Measurements from ENCODE around the gene MUC2.

Gene MUC2

GRCh38 chr11:1041471-1041870, 33.2 kb upstream of the MUC2 start:
- H3K36me3 Mint-ChIP-seq, result no peaks in the 10 kb centered on the region
- H3K27me3 Mint-ChIP-seq, result peaks cover 14% of the 10 kb centered on the region
- H3K4me1 Mint-ChIP-seq, result no peaks in the 10 kb centered on the region
- H3K9me3 Mint-ChIP-seq, result peaks cover 3% of the 10 kb centered on the region
- ATAC-seq (ENCODE audit: low read depth) (no peak), DNase-seq (ENCODE audit: low spot score in 2 of 2) (no peak)
- no peak overlapping the region for H3K27ac Mint-ChIP-seq
- no peak overlapping the region for H3K4me3 Mint-ChIP-seq

- peaks cover 3% of the 10 kb centered on the region for H3K9me3 Mint-ChIP-seq
- no peak overlapping the region for H3K27ac Mint-ChIP-seq
- H3K36me3 Mint-ChIP-seq, result no peaks in the 10 kb centered on the region
- no peak for ATAC-seq (ENCODE audit: low read depth)
- no peaks in the 10 kb centered on the region for H3K4me1 Mint-ChIP-seq
- peaks cover 16% of the 10 kb centered on the region for H3K27me3 Mint-ChIP-seq
- DNase-seq (ENCODE audit: low spot score in 2 of 2), result no peak
- no peak overlapping the region for H3K4me3 Mint-ChIP-seq
Measured at GRCh38 chr11:1041936-1042608, 32.6 kb upstream of the MUC2 start.

GRCh38 chr11:1042626-1043562, 31.8 kb upstream of the MUC2 start:
- peaks cover 3% of the 10 kb centered on the region for H3K9me3 Mint-ChIP-seq
- no peak for DNase-seq (ENCODE audit: low spot score in 2 of 2)
- no peak for ATAC-seq (ENCODE audit: low read depth)
- no peak overlapping the region for H3K4me3 Mint-ChIP-seq
- H3K4me1 Mint-ChIP-seq, result no peaks in the 10 kb centered on the region
- H3K27ac Mint-ChIP-seq, result no peak overlapping the region
- H3K27me3 Mint-ChIP-seq, result peaks cover 16% of the 10 kb centered on the region
- H3K36me3 Mint-ChIP-seq, result no peaks in the 10 kb centered on the region

GRCh38 chr11:1043563-1044096, 31.0 kb upstream of the MUC2 start:
- DNase-seq (ENCODE audit: low spot score in 2 of 2) (no peak), ATAC-seq (ENCODE audit: low read depth) (no peak)
- Mint-ChIP-seq H3K4me1 (no peaks in the 10 kb centered on the region), H3K9me3 (peaks cover 3% of the 10 kb centered on the region), H3K36me3 (no peaks in the 10 kb centered on the region), H3K27ac (no peak overlapping the region), H3K4me3 (no peak overlapping the region), H3K27me3 (peaks cover 15% of the 10 kb centered on the region)

GRCh38 chr11:1044160-1044559, 30.5 kb upstream of the MUC2 start:
- no peak overlapping the region for H3K4me3 Mint-ChIP-seq
- no peaks in the 10 kb centered on the region for H3K36me3 Mint-ChIP-seq
- no peak for ATAC-seq (ENCODE audit: low read depth)
- no peaks in the 10 kb centered on the region for H3K4me1 Mint-ChIP-seq
- no peak overlapping the region for H3K27ac Mint-ChIP-seq
- DNase-seq (ENCODE audit: low spot score in 2 of 2), result no peak
- peaks cover 3% of the 10 kb centered on the region for H3K9me3 Mint-ChIP-seq
- peaks cover 11% of the 10 kb centered on the region for H3K27me3 Mint-ChIP-seq

- ATAC-seq (ENCODE audit: low read depth), result no peak
- no peaks in the 10 kb centered on the region for H3K36me3 Mint-ChIP-seq
- no peak overlapping the region for H3K4me3 Mint-ChIP-seq
- no peaks in the 10 kb centered on the region for H3K4me1 Mint-ChIP-seq
- peaks cover 3% of the 10 kb centered on the region for H3K9me3 Mint-ChIP-seq
- no peak overlapping the region for H3K27ac Mint-ChIP-seq
- peaks cover 22% of the 10 kb centered on the region for H3K27me3 Mint-ChIP-seq
- no peak for DNase-seq (ENCODE audit: low spot score in 2 of 2)
Measured at GRCh38 chr11:1047595-1048156, 27.0 kb upstream of the MUC2 start.

- ATAC-seq (ENCODE audit: low read depth), result no peak
- Mint-ChIP-seq H3K36me3 (no peaks in the 10 kb centered on the region), H3K4me3 (no peak overlapping the region), H3K27ac (no peak overlapping the region), H3K9me3 (peaks cover 3% of the 10 kb centered on the region), H3K4me1 (no peaks in the 10 kb centered on the region), H3K27me3 (peaks cover 22% of the 10 kb centered on the region)
- DNase-seq (ENCODE audit: low spot score in 2 of 2), result no peak
Measured at GRCh38 chr11:1048375-1049070, 26.2 kb upstream of the MUC2 start.

- H3K4me3 Mint-ChIP-seq, result no peak overlapping the region
- H3K27ac Mint-ChIP-seq, result no peak overlapping the region
- peaks cover 3% of the 10 kb centered on the region for H3K9me3 Mint-ChIP-seq
- peaks cover 21% of the 10 kb centered on the region for H3K27me3 Mint-ChIP-seq
- no peaks in the 10 kb centered on the region for H3K36me3 Mint-ChIP-seq
- no peak for ATAC-seq (ENCODE audit: low read depth)
- DNase-seq (ENCODE audit: low spot score in 2 of 2), result no peak
- no peaks in the 10 kb centered on the region for H3K4me1 Mint-ChIP-seq
Measured at GRCh38 chr11:1049071-1049405, 25.6 kb upstream of the MUC2 start.

- H3K36me3 Mint-ChIP-seq, result no peaks in the 10 kb centered on the region
- peaks cover 20% of the 10 kb centered on the region for H3K27me3 Mint-ChIP-seq
- no peak for DNase-seq (ENCODE audit: low spot score in 2 of 2)
Measured at GRCh38 chr11:1049431-1049891, 25.2 kb upstream of the MUC2 start.

GRCh38 chr11:1049911-1050580, 24.6 kb upstream of the MUC2 start:
- Mint-ChIP-seq H3K4me3 (no peak overlapping the region), H3K4me1 (no peaks in the 10 kb centered on the region), H3K9me3 (peaks cover under 1% of the 10 kb centered on the region), H3K27me3 (peaks cover 21% of the 10 kb centered on the region), H3K27ac (no peak overlapping the region), H3K36me3 (no peaks in the 10 kb centered on the region)
- ATAC-seq (ENCODE audit: low read depth) (no peak), DNase-seq (ENCODE audit: low spot score in 2 of 2) (no peak)

More at GRCh38 chr11:1049431-1049891, 25.2 kb upstream of the MUC2 start:
- Mint-ChIP-seq H3K4me3 (no peak overlapping the region), H3K9me3 (peaks cover 3% of the 10 kb centered on the region), H3K4me1 (no peaks in the 10 kb centered on the region), H3K27ac (no peak overlapping the region)
- ATAC-seq (ENCODE audit: low read depth), result no peak

- no peak overlapping the region for H3K27ac Mint-ChIP-seq
- H3K4me1 Mint-ChIP-seq, result no peaks in the 10 kb centered on the region
- no peaks in the 10 kb centered on the region for H3K36me3 Mint-ChIP-seq
- peaks cover 24% of the 10 kb centered on the region for H3K27me3 Mint-ChIP-seq
- no peaks in the 10 kb centered on the region for H3K9me3 Mint-ChIP-seq
- no peak overlapping the region for H3K4me3 Mint-ChIP-seq
- ATAC-seq (ENCODE audit: low read depth) (peak; percentile 100), DNase-seq (ENCODE audit: low spot score in 2 of 2) (peak; percentile 63 to 73)
Measured at GRCh38 chr11:1050581-1051355, 23.9 kb upstream of the MUC2 start.

- Mint-ChIP-seq H3K9me3 (no peaks in the 10 kb centered on the region), H3K36me3 (no peaks in the 10 kb centered on the region), H3K27me3 (peaks cover 22% of the 10 kb centered on the region), H3K4me3 (no peak overlapping the region), H3K27ac (no peak overlapping the region), H3K4me1 (no peaks in the 10 kb centered on the region)
- DNase-seq (ENCODE audit: low spot score in 2 of 2) (no peak), ATAC-seq (ENCODE audit: low read depth) (no peak)
Measured at GRCh38 chr11:1051356-1052132, 23.1 kb upstream of the MUC2 start.

Data from memory B cell (primary cell).